ENCODE results near the gene PAQR9.

DNA sequence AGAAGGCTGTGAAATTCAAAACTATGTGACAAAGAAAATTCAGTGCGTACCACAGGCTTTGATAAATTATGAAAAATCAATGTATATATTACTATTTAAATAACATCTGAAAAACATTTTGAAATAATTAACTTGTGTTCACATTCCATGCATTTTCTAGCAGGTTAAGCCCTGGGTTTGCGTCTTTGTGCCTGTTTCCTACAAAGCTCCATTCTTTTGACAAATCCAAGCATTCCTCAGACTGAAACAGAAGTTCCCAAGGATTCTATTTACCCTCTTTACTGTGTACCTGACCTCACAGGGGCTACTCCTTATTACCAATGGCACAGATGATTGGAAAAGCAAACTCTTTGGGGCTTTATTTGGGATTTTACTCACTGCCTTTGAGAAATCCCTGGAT, 1.9 kb downstream of the PAQR9 start:
- TF ChIP-seq SMC3 (IDR thresholded peaks at IDR 0.05; ENCODE audit: low read depth, low read length) = no peak
- no peak for TF ChIP-seq RCOR1 (IDR thresholded peaks at IDR 0.05; ENCODE audit: low read length)
- TF ChIP-seq POLR2AphosphoS5 (IDR thresholded peaks at IDR 0.05; ENCODE audit: low read depth, low read length) = no peak
- no peak for TF ChIP-seq JUND (IDR thresholded peaks at IDR 0.05)
- no peak for TF ChIP-seq CTCF (IDR thresholded peaks at IDR 0.05)
- no peak for TF ChIP-seq FOXM1 (IDR thresholded peaks at IDR 0.05; ENCODE audit: low read depth)
- no peak for TF ChIP-seq SIN3A (IDR thresholded peaks at IDR 0.05; ENCODE audit: borderline replicate concordance, low read depth, low read length)
- no peak for TF ChIP-seq ZBTB33 (IDR thresholded peaks at IDR 0.05; ENCODE audit: borderline replicate concordance, low read depth)
- no peak for TF ChIP-seq TEAD4 (IDR thresholded peaks at IDR 0.05; ENCODE audit: borderline replicate concordance, insufficient read depth)

Measured in SK-N-SH (cell line).